Ramos (cell line): ENCODE data around the gene SEC61B.

Source experiments
- in situ Hi-C: fragments of 300-500 bp; cut with MboI; formaldehyde crosslinking; loops from one replicate; pipeline ENCODE4 v1.14.3; 2022; ENCODE audit warnings: low sequenced_read_pairs; ENCODE audit not compliant: unreplicated experiment

SEC61B gene

DNA sequence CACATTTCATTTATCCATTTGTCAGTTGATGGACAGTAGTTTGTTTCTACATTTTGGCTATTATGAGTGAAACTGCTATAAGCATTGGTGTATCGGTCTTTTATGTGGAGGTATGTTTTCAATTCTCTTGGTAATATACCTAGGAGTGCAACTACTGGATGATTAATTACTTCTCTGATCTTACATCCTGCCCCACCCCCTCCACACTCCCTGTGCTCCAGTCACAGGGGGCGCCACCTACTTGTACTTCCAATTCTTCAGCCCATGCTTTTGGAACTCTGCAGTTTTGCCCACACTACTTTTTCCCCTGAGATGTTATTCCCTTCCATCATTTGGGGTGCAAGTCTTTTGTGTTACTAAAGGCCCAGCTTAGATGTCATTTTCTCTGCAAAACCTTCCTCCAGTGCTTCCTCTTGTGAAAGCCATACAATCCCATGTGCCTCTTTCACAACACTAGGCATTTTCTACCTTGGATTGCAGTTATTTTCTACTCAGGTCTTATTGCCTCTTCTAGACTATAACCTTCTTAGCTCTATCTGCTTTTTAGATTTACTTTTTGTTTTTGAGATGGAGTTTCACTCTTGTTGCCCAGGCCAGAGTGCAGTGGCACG, 42.1 kb downstream of the SEC61B start:
- in situ Hi-C loops = no loop called here

GRCh38 chr9:99265691-99266090, 43.6 kb downstream of the SEC61B start:
- in situ Hi-C loops = no loop called here

DNA sequence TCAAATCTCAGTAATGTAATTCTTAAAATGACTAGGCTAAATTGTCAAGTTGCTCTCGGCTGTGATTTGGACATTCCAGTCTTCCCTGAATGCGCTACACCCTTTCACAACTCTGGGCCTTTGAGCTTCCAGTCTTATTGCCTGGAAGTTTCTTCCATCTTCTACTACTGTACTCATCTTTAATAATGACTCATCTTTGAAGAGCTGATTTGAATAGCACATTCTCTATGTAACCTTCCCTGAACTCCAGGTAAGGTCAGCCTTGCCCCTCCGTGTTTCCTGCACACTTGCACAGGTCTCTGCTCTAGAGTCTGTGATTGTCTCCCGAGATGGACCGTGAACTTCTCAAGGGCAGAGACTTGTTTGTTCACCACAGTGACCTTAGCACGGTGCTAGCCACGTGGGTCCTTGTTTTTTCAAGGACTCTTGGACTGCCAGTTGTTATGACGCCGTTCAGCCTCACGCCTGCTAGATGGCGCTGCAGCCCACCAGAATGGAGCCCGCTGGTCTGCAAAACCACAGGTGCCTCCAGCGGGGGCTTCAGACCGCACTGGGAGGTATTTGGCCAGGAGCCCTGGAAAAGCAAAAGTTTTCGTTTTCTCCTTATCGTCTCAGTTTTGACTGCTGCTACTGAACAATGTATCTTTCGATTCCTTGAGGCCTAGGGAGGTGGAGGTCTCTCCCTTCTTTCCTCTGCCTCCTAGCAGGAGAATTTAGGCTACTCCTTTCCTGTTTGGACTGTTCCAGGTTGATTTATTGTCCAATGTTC, 44.4 kb downstream of the SEC61B start:
- in situ Hi-C loops = no loop called here

- in situ Hi-C loops = no loop called here
Observed at GRCh38 chr9:99269416-99269815, 47.3 kb downstream of the SEC61B start.

DNA sequence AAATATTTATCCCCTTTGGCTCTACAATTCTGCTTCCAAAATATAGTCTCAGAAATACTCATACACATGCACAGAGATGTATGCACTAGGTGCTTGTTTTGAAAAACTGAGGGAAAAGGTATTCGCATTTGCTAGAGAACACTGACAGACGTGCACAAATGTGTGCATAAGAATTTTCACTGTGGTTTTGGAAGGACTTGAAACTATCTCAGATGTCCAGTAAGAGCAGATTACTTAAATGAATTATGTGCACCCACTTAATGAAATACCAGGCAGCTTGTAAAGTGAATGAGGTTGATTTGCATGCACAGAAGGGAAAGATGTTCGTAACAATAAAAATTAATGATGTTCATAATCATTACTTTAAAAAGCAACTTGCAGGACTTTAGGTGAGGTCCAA, 48.4 kb downstream of the SEC61B start:
- in situ Hi-C loops = no loop called here

- in situ Hi-C loops = no loop called here
Observed at GRCh38 chr9:99272836-99273235, 50.8 kb downstream of the SEC61B start.

GRCh38 chr9:99274016-99274415, 51.9 kb downstream of the SEC61B start:
- in situ Hi-C loops = no loop called here

DNA sequence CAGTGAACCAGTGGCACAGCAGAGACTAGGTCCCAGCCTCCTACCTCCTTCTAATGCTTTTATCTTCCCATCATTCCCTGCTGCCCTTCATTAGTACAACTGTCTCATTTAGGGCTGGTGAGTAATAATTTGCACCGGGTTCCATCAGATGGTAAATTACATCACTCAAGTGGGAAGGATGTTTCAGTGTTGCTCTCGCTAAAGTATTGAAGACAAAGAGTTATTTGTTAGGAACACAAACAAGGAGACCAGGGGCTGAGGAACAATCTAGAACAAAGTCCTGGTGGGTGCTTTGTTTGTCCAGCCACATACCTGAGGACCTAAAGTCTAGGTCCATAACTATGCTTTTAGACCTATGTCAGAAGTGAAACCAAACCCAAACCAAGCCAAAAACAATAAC, 52.4 kb downstream of the SEC61B start:
- in situ Hi-C loops = no loop called here
